Endothelial cell of umbilical vein (primary cell): ENCODE results near the gene ACOT11. TPM values are rescaled to one million over a fixed set of nuclear protein-coding genes. Genes with fewer than 3 reads are reported as not detected.

ENCODE experiments used
- BruUV-seq: library from RNA; stranded (reverse); fragments of 400-500 nt; replicated peaks from 2 replicates; lab custom pipeline; 2021; lab: Mats Ljungman, UMichigan
- CTCF ChIA-PET: fragments of 300-600, 350-600 bp; sonication (Branson Sonifier 250); formaldehyde crosslinking; loops from one replicate; lab custom pipeline; 2021; ENCODE audit warnings: antibody characterized with exemption, inconsistent platforms; lab: Charles Lee
- POLR2A ChIA-PET: fragments of 300-600, 350-600 bp; sonication (Branson Sonifier 250); formaldehyde crosslinking; loops from one replicate; lab custom pipeline; 2021; ENCODE audit warnings: antibody characterized with exemption, inconsistent platforms; lab: Charles Lee
- DNase-seq: peaks from one replicate; pipeline ENCODE4 v3.0.0-alpha.2; 2011; ENCODE audit warnings: low read depth, low spot score
- FAIRE-seq: peaks from 2 replicates; lab custom pipeline; 2011; peaks lifted over from hg19 to GRCh38; lab: Jason Lieb, UNC
- H2AFZ ChIP-seq: 2 replicates; pipeline ENCODE4 v1.6.0; 2012; ENCODE audit warnings: low read depth, low read length, control low read depth, inconsistent platforms
- H3K27ac ChIP-seq: 2 replicates; pipeline ENCODE4 v1.5.1; 2011; ENCODE audit warnings: low read depth, mild to moderate bottlenecking, control low read depth, low read length, moderate library complexity; ENCODE audit not compliant: insufficient read depth
- H3K27me3 ChIP-seq, 2 experiments: 2 replicates each; pipeline versions ENCODE4 v1.6.0 to v1.6.1; 2011; ENCODE audit warnings: low read length in 2 of 2, mixed read lengths in 1 of 2; ENCODE audit not compliant: control insufficient read depth in 2 of 2, insufficient read depth in 2 of 2
- H3K36me3 ChIP-seq, 2 experiments: 2 replicates in 1 of 2; 3 replicates in 1 of 2; pipeline ENCODE4 v1.5.1; 2011; ENCODE audit warnings: low read length in 2 of 2, mild to moderate bottlenecking in 1 of 2, moderate library complexity in 1 of 2; ENCODE audit not compliant: control insufficient read depth in 2 of 2, insufficient read depth in 2 of 2; ENCODE audit errors: extremely low read depth in 1 of 2
- H3K4me1 ChIP-seq: 3 replicates; pipeline ENCODE4 v1.5.1; 2011; ENCODE audit warnings: mild to moderate bottlenecking, low read length; ENCODE audit not compliant: control insufficient read depth, insufficient read depth; ENCODE audit errors: extremely low read depth
- H3K4me2 ChIP-seq: 2 replicates; pipeline ENCODE4 v1.6.1; 2011; ENCODE audit warnings: low read length, control low read depth, mixed read lengths; ENCODE audit not compliant: insufficient read depth
- H3K4me3 ChIP-seq, 3 experiments: fragments of 200-600 bp in 1 of 3; sonication (generic), shearing (Covaris generic) in 1 of 3; replicated peaks in 1 of 3; 2 replicates each; pipeline ENCODE4 v1.5.1; 2011 to 2016; ENCODE audit warnings: control low read depth in 3 of 3, low read length in 3 of 3, mild to moderate bottlenecking in 2 of 3, inconsistent platforms in 1 of 3, low read depth in 1 of 3, moderate library complexity in 1 of 3; ENCODE audit not compliant: insufficient read depth in 1 of 3
- H3K79me2 ChIP-seq: 2 replicates; pipeline ENCODE4 v1.6.0; 2012; ENCODE audit warnings: low read length, inconsistent platforms; ENCODE audit not compliant: control insufficient read depth, insufficient read depth
- H3K9ac ChIP-seq: replicated peaks from 2 replicates; pipeline ENCODE3; 2011; ENCODE audit warnings: low read length, control low read depth; ENCODE audit not compliant: insufficient read depth; ENCODE audit errors: extremely low read depth
- H3K9me1 ChIP-seq: replicated peaks from 3 replicates; pipeline ENCODE4 v1.6.0; 2011; ENCODE audit warnings: mild to moderate bottlenecking, low read length; ENCODE audit not compliant: control insufficient read depth, insufficient read depth; ENCODE audit errors: extremely low read depth
- H3K9me3 ChIP-seq: replicated peaks from 2 replicates; pipeline ENCODE4 v1.5.1; 2012; ENCODE audit warnings: low read length, inconsistent platforms; ENCODE audit not compliant: control insufficient read depth, insufficient read depth
- H4K20me1 ChIP-seq: replicated peaks from 2 replicates; pipeline ENCODE3; 2011; ENCODE audit warnings: mild to moderate bottlenecking, low read length; ENCODE audit not compliant: control insufficient read depth, insufficient read depth; ENCODE audit errors: extremely low read depth
- CTCF ChIP-seq, 2 donors: IDR thresholded peaks; 1 replicate in 1 of 2; 2 replicates in 1 of 2; pipeline ENCODE4 v1.5.1; 2011; ENCODE audit warnings: low read length in 2 of 2, mild to moderate bottlenecking in 2 of 2, moderate library complexity in 2 of 2, control low read depth in 1 of 2, inconsistent platforms in 1 of 2, low read depth in 1 of 2; ENCODE audit not compliant: insufficient read depth in 1 of 2; ENCODE audit errors: extremely low read depth in 1 of 2
- EZH2 ChIP-seq: IDR thresholded peaks from 2 replicates; pipeline ENCODE4 v1.6.1; 2012; ENCODE audit warnings: borderline replicate concordance, low read depth, mild to moderate bottlenecking, moderate library complexity, low read length, inconsistent platforms; ENCODE audit not compliant: severe bottlenecking
- FOS ChIP-seq: IDR thresholded peaks from 2 replicates; pipeline ENCODE4 v1.6.1; 2011; ENCODE audit warnings: mild to moderate bottlenecking, low read length, moderate library complexity, borderline replicate concordance; ENCODE audit not compliant: insufficient read depth
- GATA2 ChIP-seq: IDR thresholded peaks from 2 replicates; pipeline ENCODE4 v1.7.0; 2011; ENCODE audit warnings: low read depth, mild to moderate bottlenecking, moderate library complexity, mixed read lengths, low read length; ENCODE audit not compliant: insufficient read length, insufficient read depth
- JUN ChIP-seq: IDR thresholded peaks from 2 replicates; pipeline ENCODE4 v1.6.1; 2011; ENCODE audit warnings: borderline replicate concordance, low read depth; ENCODE audit not compliant: insufficient read length, insufficient read depth
- MAX ChIP-seq: IDR thresholded peaks from 2 replicates; pipeline ENCODE4 v1.6.1; 2011; ENCODE audit not compliant: insufficient read depth, insufficient read length
- MYC ChIP-seq: IDR thresholded peaks from one replicate; pipeline ENCODE4 v1.6.1; 2011; ENCODE audit warnings: mild to moderate bottlenecking, low read depth, low read length
- POLR2A ChIP-seq: IDR thresholded peaks from 2 replicates; pipeline ENCODE4 v1.6.1; 2012; ENCODE audit warnings: low read depth, mild to moderate bottlenecking, control low read depth, low read length
- POLR2AphosphoS5 ChIP-seq: IDR thresholded peaks from 2 replicates; pipeline ENCODE4 v1.6.1; 2012; ENCODE audit warnings: low read depth, mild to moderate bottlenecking, control low read depth, low read length, moderate library complexity; ENCODE audit not compliant: insufficient read depth
- dilution Hi-C: fragments of 300-500 bp; cut with MboI; formaldehyde crosslinking; loops from one replicate; pipeline ENCODE4 v1.15.0; 2019; ENCODE audit warnings: low sequenced_read_pairs; ENCODE audit not compliant: extremely low pct_ligation_motif_present
- intact Hi-C: fragments of 100-400 bp; cut with micrococcal nuclease; formaldehyde crosslinking; loops from one replicate; pipeline ENCODE4 v1.10.0; 2022
- polyA plus RNA-seq, 4 experiments: library from polyadenylated mRNA; depleted of rRNA in 3 of 4; stranded (reverse) in 3 of 4; unstranded in 1 of 4; fragments of >200 nt; gene quantifications; 2 replicates each; pipeline versions ENCODE4 v1.2.1 to v1.2.3, GENCODE V29; 2011 to 2012; ENCODE audit warnings: missing spikeins in 1 of 4
- total RNA-seq: library from RNA; stranded (reverse); gene quantifications from 2 replicates; pipeline ENCODE4 v1.2.3, GENCODE V29; 2021

Gene ACOT11
- total and polyA plus RNA-seq, 2 donors (not counting 3 experiments of a cell fraction or from before 2014, with no cell fraction given) = 4.5 to 5.4 TPM

- Histone ChIP-seq H3K36me3 (no peaks in the 10 kb centered on the region), H3K4me3 (no peak overlapping the region), H3K4me1 (no peaks in the 10 kb centered on the region), H3K27ac (no peak overlapping the region), H3K9ac (no peak overlapping the region), H2AFZ (no peak overlapping the region), H3K27me3 (peaks cover 0 to 4% of the 10 kb centered on the region in 2 experiments), H3K9me3 (no peaks in the 10 kb centered on the region), H4K20me1 (no peaks in the 10 kb centered on the region), H3K79me2 (no peaks in the 10 kb centered on the region), H3K4me2 (no peak overlapping the region), H3K9me1 (no peaks in the 10 kb centered on the region)
- dilution Hi-C loops = no loop called here
- intact Hi-C loops = no loop called here
- TF ChIP-seq MAX (no peak), EZH2 (no peak), GATA2 (no peak), FOS (no peak)
- no peak for FAIRE-seq
- CTCF ChIA-PET = interaction anchor here (1.7 kb wide), 1 partner anchor 96 kb away, joined by 3 read pairs; no protein-coding TSS in a partner anchor
- BruUV-seq = no TSS peak
- DNase-seq = no peak
- POLR2A ChIA-PET = no interaction called here
These were observed 30.5 kb upstream of the ACOT11 start for GRCh38 chr1:54517496-54517895.

DNA sequence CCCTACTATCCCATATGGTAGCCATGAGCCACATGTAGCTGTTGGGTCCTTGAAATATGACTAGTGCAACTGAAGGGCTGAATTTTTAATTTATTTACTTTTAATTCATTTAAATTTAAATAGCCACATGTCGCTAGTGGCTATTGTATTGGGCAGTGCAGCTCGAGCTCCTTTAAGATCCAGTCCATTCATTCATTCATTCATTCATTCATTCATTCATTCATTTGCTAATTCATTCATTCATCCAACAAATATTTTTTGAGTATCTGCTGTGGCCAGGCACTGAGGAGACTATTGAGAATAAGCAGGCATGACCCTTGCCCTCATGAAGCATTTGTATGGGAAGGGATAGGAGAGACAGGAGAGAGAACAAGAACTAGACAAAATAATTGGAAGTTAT is 29.5 kb upstream of the ACOT11 start:
- intact Hi-C loops = no loop called here
- POLR2A ChIA-PET = no interaction called here
- FAIRE-seq (no peak), DNase-seq (no peak)
- no peaks in the 10 kb centered on the region for H3K79me2 ChIP-seq
- H3K4me3 ChIP-seq = no peak overlapping the region
- no peak overlapping the region for H3K4me2 ChIP-seq
- TF ChIP-seq POLR2A (no peak), FOS (no peak), POLR2AphosphoS5 (no peak), GATA2 (no peak), MAX (no peak), MYC (no peak), JUN (no peak), EZH2 (no peak), CTCF (IDR thresholded peaks at IDR 0.05; ENCODE audit: extremely low read depth in 1 of 2, insufficient read depth in 1 of 2, low read depth in 1 of 2, low read length in 2 of 2) (no peak)
- no peak overlapping the region for H2AFZ ChIP-seq
- no TSS peak for BruUV-seq
- H3K27me3 ChIP-seq = peaks cover 0 to 4% of the 10 kb centered on the region in 2 experiments
- dilution Hi-C loops = no loop called here
- H4K20me1 ChIP-seq = no peaks in the 10 kb centered on the region
- H3K9me3 ChIP-seq = no peaks in the 10 kb centered on the region
- no peaks in the 10 kb centered on the region for H3K4me1 ChIP-seq
- no peak overlapping the region for H3K9ac ChIP-seq
- no peaks in the 10 kb centered on the region for H3K36me3 ChIP-seq
- H3K27ac ChIP-seq = no peak overlapping the region
- CTCF ChIA-PET = interaction anchor here (0.6 to 1.1 kb wide), 2 partner anchors 437 to 547 kb away, joined by 4 to 6 read pairs; no protein-coding TSS in a partner anchor
- H3K9me1 ChIP-seq = no peaks in the 10 kb centered on the region
